GM19372 (cell line): ENCODE results near the gene C4BPB.

Source experiments
- ATAC-seq: cut with Tn5 transposase; IDR thresholded peaks from one replicate; pipeline ENCODE4 v1.9.1; 2021; ENCODE audit warnings: mild to moderate bottlenecking, low read depth, moderate library complexity; ENCODE audit not compliant: unreplicated experiment

The C4BPB gene

GRCh38 chr1:207129053-207129452, 40.4 kb downstream of the C4BPB start:
- ATAC-seq, result no peak

GRCh38 chr1:207130252-207131036, 41.8 kb downstream of the C4BPB start:
- no peak for ATAC-seq

GRCh38 chr1:207131163-207131562, 42.5 kb downstream of the C4BPB start:
- ATAC-seq, result no peak

- ATAC-seq, result no peak
Measured at GRCh38 chr1:207134581-207134980, 45.9 kb downstream of the C4BPB start.

GRCh38 chr1:207139616-207140015, 51.0 kb downstream of the C4BPB start:
- no peak for ATAC-seq

- ATAC-seq, result no peak
Measured at GRCh38 chr1:207140536-207140935, 51.9 kb downstream of the C4BPB start.

- no peak for ATAC-seq
Measured at GRCh38 chr1:207145401-207146058, 56.9 kb downstream of the C4BPB start.
